GM19193 (cell line): ENCODE measurements around the gene RRBP1.

Experiments
- POLR2A ChIP-seq: IDR thresholded peaks from 4 replicates; pipeline ENCODE4 v1.6.1; 2011; ENCODE audit not compliant: insufficient read depth, insufficient read length; ENCODE audit errors: extremely low read depth

The RRBP1 gene

DNA sequence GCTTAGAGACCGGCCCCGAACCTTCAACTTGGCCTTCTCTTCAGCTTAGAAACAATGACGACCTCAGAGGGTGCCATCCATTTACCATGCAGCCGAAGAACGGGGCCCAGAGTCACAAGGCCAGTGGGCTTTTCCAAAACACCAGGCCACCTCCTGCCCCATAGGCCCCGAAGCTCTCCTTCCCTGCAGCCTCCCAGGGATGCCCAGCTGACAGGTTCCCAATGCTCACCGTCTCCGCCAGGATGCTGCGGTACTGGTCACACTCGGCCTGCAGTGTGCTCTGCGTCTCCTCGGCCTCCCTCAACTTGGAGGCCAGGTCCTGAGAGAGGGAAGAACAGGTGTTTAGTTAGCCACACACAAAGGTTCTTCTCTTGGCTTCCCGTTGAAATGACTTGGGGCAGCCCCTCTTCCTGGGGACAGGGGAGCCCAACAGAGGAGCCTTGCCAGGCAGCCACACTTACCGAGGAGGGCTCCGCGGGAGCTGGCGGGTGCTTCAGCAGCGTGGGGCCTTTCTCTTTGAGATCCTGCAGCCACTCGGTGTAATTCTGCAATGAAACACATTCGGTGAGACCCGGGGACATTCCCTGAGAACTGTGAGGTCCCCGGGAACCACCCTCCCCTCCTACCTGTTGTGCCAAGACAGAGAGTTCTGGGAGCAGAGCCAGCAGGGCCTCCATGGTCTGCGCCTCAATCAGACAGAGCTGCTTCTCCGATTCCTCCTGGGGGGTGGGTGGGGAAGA lies 60.6 kb downstream of the RRBP1 start:
- no peak for TF ChIP-seq POLR2A

DNA sequence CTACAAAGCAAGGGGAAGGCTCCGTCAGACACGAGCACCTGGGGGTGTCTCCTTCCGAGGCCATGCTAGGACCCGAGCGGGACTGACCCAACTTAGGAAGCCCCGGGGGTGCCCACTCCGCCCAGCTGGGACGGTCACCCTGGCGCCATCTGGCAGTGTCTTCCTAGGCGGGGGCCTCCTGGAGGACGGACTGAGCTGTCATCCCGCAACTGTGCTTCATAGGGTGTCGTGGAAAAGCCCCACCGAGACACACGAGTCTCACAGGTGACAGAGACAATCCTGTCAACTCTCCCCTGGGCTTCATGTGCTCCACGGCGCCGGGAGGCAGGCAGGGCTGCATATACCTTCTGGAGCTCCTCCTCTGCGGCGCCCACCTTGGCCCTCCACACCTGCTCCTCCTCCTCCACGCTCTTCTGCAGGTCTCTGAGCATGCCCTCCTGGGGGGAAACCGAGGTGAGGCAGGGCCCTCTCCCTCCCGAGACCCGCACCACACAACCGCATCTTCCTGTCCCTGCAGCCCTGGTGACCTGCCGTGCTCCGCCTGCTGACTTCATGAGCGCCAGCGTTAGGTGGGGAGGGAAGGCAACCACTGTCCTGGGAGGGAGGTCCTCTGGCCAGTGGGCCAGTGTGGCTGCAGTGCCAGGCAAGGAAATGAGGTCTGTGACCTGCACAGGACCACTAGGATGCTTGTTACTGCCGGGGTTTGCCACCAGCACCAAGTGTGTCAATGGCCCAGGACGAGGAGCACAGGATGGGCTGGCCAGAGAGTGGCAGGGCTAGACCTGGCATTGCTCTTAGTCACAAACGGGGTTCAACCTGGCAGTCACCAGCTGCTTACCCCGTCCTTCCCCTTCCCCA lies 61.4 kb downstream of the RRBP1 start:
- TF ChIP-seq POLR2A = no peak

- TF ChIP-seq POLR2A = no peak
Observed at GRCh38 chr20:17619351-17620093, 62.5 kb downstream of the RRBP1 start.

- TF ChIP-seq POLR2A = no peak
Observed at GRCh38 chr20:17618673-17619013, 63.4 kb downstream of the RRBP1 start.

DNA sequence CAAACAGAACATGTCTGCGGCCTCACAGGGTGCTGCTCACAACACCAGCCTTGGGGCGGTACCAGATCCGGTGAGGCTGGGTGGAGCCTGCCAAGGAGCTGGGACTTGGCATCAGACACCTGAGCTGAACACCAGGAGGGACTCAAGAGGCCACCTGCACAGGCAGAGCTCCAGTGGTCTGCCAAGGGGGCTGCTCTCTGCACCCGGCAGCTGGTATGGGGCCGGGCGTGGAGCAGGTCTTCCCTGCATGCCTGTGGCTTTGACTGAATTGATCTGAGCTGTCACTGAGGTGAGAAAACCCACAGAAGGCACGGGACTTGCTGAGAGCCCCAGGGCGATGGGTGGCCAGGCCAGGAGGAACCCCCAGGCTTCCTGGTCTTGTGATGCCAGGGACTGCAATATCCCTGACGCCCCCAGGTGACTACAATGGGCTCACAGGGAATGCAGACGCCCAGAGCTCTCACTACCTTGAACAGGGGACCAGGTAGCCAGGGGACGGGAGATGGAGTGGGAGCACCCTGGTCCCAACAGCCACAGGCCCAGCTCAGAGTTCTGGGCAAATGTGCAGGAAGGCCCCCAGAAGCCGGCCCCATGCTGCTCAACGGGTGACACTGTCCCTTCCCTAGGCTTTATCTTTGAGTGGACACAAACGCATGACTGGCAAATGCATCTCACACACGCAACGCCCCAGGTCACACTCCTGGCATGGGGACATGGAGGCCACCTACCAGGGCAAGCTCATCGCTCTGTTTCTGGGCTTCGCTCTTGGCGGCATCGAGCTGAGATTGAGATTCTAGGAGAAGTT lies 64.0 kb downstream of the RRBP1 start:
- TF ChIP-seq POLR2A = no peak

DNA sequence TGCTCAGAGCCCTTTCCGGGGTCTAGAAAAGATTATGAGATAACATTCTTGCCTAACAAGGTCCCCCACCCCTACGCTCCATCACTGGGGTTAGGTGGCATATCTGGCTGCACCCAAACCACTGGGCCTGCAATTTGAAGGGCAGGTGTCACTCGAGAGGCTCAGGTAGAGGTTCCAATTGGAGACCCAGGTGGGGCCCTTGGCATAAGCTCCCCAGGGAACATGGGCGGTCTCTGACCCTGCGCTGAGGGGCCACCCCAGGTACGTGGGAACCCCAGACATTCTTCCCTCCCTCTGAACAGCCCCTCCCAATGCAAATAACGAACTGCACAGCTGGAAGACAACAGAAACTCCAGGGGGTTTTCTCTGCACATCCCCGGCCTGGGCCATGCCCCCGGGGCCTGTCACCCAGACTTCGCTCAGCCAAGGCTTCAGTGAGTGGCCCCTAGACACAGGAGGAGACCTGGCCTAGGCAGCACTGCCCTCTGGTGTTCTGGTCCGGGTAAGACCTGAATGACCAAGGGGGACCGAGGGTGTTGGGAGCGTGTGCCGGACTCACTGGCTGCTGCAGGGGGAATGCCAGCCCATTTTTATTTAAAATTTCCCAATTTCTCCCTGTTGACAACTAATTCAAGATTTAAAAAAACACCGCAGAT lies 64.7 kb downstream of the RRBP1 start:
- no peak for TF ChIP-seq POLR2A

- TF ChIP-seq POLR2A = no peak
Observed at GRCh38 chr20:17616480-17617211, 65.4 kb downstream of the RRBP1 start.

- TF ChIP-seq POLR2A = no peak
Observed at GRCh38 chr20:17615645-17616479, 66.2 kb downstream of the RRBP1 start.

- TF ChIP-seq POLR2A = no peak
Observed at GRCh38 chr20:17614812-17615644, 67.0 kb downstream of the RRBP1 start.

DNA sequence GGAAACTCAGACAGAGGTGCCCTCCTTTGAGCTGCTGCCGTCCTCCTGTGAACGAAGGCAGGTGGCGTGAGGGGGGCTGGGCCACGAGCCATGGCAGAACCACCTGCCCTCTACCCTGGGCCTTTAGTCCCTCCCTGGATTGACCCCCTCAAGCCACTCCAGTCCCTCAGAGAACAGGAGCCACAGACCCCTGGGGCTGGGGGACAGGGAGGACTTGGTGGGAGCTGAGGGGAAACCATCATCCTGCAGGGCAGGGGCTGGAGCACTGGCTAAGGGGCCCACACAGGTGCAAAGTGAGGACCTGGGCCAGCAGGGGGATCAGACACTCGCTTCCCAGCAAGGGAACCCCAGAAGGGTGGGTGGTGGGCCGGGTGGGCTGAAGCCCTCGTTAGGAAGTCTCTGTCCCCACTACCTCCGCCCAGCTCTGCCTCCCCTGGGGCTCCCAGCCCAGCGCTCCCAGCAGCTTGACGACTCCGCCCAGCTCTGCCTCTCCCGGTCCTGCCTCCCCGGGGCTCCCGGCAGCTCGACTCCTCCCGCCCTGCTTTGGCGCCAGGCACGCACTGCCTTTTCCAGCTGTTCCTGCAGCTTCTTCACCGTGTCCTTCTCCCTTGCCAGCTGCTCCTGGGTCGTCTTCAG lies 67.7 kb downstream of the RRBP1 start:
- no peak for TF ChIP-seq POLR2A
